Left lung (tissue), 10 donors: ENCODE results near the gene PKNOX2. TPM values are rescaled to one million over a fixed set of nuclear protein-coding genes. Genes with fewer than 3 reads are reported as not detected.

Experiments used
- ATAC-seq: fragments of 200-7000 bp; cut with Tn5 transposase; one replicate; pipeline ENCODE4 v1.9.1; 2020; ENCODE audit warnings: moderate library complexity
- DNase-seq, 4 donors: peaks; one replicate each; pipeline ENCODE4 v3.0.0-alpha.2; 2013 to 2020
- H3K27ac ChIP-seq, 2 donors: fragments of 200-600 bp; sonication (generic) in 1 of 2; one replicate each; pipeline versions ENCODE4 v1.5.0 to v1.8.0; 2020 to 2021
- H3K27me3 ChIP-seq, 2 donors: fragments of 200-600 bp; sonication (generic) in 1 of 2; one replicate each; pipeline versions ENCODE4 v1.5.0 to v1.8.0; 2020 to 2021
- H3K36me3 ChIP-seq, 2 donors: fragments of 200-600 bp; sonication (generic) in 1 of 2; one replicate each; pipeline versions ENCODE4 v1.5.0 to v1.8.0; 2020 to 2021
- H3K4me1 ChIP-seq, 2 donors: fragments of 200-600 bp; one replicate each; pipeline ENCODE4 v1.8.0; 2021
- H3K4me3 ChIP-seq, 2 donors: fragments of 200-600 bp; sonication (generic) in 1 of 2; one replicate each; pipeline versions ENCODE4 v1.5.0 to v1.8.0; 2020 to 2021; ENCODE audit warnings: mild to moderate bottlenecking in 1 of 2
- H3K9me3 ChIP-seq, 2 donors: fragments of 200-600 bp; sonication (generic) in 1 of 2; one replicate each; pipeline versions ENCODE4 v1.5.0 to v1.8.0; 2020 to 2021
- intact Hi-C, 2 donors: fragments of 100-400 bp; cut with DNase I; formaldehyde crosslinking; loops; one replicate each; pipeline versions ENCODE4 v1.11.2 to v1.14.2; 2022
- polyA plus RNA-seq, 6 donors: library from polyadenylated mRNA; unstranded; fragments of 120-200 nt; gene quantifications; one replicate each; pipeline ENCODE4 v1.2.1, GENCODE V29; 2013; ENCODE audit not compliant: insufficient read length in 6 of 6
- total RNA-seq, 2 donors: library from RNA; stranded (reverse); fragmentation: NEBNext Ultra II Directional; extraction: Animal tissue kit (Norgen Biotek cat#: 25700); gene quantifications; one replicate each; pipeline ENCODE4 v1.2.1, GENCODE V29; 2021
- TF ChIP-seq, protein P1 (sequence below), 2 donors: fragments of 200-600 bp; sonication (generic) in 1 of 2; IDR thresholded peaks; one replicate each; pipeline versions ENCODE4 v1.5.0 to v1.8.0; 2021; ENCODE audit warnings: antibody characterized with exemption in 2 of 2
- donor health status: DM: no; HTN: yes; CAD: no.
- donor health status: DM: no; HTN: no; CAD: no.

PKNOX2 gene
- total and polyA plus RNA-seq, 8 donors = 6.7 to 18.9 (median 16.7) TPM

DNA sequence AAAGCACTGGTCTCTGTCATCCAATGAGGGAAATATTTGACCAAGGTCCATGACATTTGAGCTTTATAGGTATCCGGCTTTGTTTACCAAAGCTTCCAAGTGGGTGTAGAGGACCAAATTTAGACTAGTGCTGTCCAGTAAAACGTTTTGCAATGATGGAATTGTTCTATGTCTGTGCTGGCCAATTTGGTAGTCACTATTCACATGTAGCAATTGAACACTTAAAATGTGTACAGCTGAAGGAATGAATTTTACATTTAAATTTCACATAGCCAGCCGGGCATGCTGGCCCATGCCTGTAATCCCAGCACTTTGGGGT is 118.0 kb downstream of the PKNOX2 start:
- no peaks in the 10 kb centered on the region for H3K27me3 ChIP-seq
- no peak overlapping the region for H3K27ac ChIP-seq
- intact Hi-C loops = no loop called here
- no peak overlapping the region for H3K4me3 ChIP-seq
- H3K9me3 ChIP-seq = no peaks in the 10 kb centered on the region
- no peaks in the 10 kb centered on the region for H3K36me3 ChIP-seq
- ATAC-seq (no peak), DNase-seq (no peak)
- TF ChIP-seq, protein P1, sequence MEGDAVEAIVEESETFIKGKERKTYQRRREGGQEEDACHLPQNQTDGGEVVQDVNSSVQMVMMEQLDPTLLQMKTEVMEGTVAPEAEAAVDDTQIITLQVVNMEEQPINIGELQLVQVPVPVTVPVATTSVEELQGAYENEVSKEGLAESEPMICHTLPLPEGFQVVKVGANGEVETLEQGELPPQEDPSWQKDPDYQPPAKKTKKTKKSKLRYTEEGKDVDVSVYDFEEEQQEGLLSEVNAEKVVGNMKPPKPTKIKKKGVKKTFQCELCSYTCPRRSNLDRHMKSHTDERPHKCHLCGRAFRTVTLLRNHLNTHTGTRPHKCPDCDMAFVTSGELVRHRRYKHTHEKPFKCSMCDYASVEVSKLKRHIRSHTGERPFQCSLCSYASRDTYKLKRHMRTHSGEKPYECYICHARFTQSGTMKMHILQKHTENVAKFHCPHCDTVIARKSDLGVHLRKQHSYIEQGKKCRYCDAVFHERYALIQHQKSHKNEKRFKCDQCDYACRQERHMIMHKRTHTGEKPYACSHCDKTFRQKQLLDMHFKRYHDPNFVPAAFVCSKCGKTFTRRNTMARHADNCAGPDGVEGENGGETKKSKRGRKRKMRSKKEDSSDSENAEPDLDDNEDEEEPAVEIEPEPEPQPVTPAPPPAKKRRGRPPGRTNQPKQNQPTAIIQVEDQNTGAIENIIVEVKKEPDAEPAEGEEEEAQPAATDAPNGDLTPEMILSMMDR (IDR thresholded peaks at IDR 0.05) = no peak
- no peaks in the 10 kb centered on the region for H3K4me1 ChIP-seq

DNA sequence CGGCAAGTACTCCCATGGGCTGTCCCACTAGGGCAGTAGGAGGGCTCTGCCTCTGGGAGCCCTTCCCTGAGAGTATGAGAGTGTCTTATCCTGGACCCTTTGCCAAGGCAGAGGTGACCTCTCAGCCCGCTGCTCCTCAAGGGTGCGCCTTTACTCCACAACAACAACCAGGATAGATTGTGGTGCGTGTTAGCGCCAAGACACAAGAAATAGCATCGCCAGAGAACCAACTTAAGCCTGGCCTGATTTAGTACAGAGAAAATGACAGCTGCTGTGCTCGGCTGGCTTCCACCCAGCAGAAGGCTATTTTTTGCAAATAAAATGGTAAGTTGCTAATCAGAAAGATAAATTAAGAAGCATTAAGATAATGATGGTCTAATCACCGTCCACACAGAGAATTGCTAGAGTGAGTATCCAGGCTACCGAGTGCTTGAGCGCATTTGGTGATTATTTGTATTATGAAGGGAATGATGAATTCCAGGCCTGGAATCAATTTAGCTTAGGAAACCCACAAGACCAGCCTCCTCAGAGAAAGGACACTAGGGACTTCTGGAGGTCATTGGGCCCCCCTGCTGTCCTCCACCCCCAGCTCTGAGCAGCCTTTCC is 119.8 kb downstream of the PKNOX2 start:
- TF ChIP-seq, protein P1 (IDR thresholded peaks at IDR 0.05) = no peak
- no peaks in the 10 kb centered on the region for H3K9me3 ChIP-seq
- no peaks in the 10 kb centered on the region for H3K36me3 ChIP-seq
- ATAC-seq = no peak
- no peaks in the 10 kb centered on the region for H3K27me3 ChIP-seq
- no peak overlapping the region for H3K4me3 ChIP-seq
- no peaks in the 10 kb centered on the region for H3K4me1 ChIP-seq
- intact Hi-C loops = no loop called here
- no peak for DNase-seq
- no peak overlapping the region for H3K27ac ChIP-seq

DNA sequence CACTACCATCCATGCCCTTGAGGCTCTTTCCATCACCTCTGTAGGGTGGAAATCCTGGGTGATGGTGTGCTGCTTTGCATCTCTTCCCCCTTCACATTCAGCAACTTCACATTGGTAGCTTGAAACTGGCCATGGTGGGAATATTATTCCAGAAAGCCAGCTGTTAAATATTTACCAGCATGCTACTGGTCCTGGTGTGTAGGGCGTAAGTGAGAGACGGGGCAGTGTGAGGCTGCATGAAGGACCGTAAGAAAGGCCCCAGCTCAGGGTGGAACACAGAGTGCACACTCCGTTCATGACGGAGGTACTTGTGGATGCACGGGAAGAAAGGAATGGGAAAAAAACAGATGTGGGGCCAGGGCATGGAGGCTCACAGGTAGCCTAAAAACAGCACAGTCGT is 121.3 kb downstream of the PKNOX2 start:
- ATAC-seq = no peak
- no peaks in the 10 kb centered on the region for H3K4me1 ChIP-seq

DNA sequence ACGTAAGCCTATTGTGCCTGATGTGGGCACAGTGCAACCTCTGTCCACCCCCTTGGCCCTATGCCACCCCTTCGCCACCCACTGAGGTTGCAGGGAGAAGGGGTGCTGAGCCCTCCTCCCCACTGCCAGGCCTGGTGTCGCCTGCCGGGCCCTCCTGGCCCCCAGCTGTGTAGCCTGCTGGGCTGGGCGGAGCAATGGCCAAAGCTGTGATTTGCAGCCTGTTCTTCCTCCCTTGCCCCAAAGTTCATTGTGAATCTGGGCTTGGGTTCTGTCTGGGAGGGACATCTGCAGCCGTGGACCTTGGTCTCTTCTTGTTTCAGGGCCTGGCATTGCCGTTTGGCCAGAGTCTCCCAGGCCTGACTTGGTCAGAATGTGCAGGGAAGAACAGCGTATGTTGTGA is 121.9 kb downstream of the PKNOX2 start:
- TF ChIP-seq, protein P1 (IDR thresholded peaks at IDR 0.05) = no peak

More for the DNA sequence above, 121.3 kb downstream of the PKNOX2 start:
- H3K9me3 ChIP-seq = no peaks in the 10 kb centered on the region
- TF ChIP-seq, protein P1 (IDR thresholded peaks at IDR 0.05) = no peak
- H3K27me3 ChIP-seq = no peaks in the 10 kb centered on the region
- intact Hi-C loops = no loop called here
- no peak overlapping the region for H3K27ac ChIP-seq
- H3K36me3 ChIP-seq = no peaks in the 10 kb centered on the region
- DNase-seq = no peak
- no peak overlapping the region for H3K4me3 ChIP-seq

DNA sequence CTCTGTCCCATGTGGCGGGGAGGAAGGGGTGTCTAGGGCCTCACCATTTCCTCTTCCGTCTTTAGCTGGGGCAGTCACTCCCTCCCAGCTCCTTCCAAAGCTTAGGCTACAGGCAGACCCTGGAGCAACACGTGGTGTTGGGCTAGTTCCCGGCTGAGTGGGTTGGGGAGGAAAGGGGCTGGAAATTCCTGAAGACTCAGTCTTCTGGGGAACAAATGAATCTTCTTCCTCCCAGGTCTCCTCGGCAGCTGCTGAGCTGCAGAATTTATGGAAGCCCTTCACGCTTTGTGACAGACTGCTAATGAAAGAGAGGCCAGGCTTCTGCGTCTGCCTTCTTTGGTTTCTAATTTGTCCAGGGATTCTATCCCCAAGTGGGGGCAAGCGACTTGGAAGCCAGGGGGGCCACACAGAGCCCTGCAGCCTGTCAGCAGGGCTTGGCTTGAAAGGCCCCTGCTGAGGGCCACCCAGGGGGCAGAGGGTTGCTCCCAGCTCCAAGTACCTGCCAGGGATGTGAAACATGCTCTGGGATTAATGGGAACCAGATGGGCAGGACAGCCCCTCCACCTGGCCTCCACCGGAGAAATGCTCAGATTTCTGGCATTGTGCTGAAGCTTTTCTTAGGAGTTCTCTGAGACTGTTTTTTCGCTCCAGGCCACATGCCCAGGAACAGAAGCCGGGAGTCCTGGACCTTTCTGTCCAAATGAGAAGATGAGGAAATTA is 123.1 kb downstream of the PKNOX2 start:
- intact Hi-C loops = no loop called here
- TF ChIP-seq, protein P1 (IDR thresholded peaks at IDR 0.05) = no peak
- ATAC-seq (peak; percentile 63), DNase-seq (peak in 1 of 4 donors; percentile 61)
- Histone ChIP-seq H3K4me1 (no peaks in the 10 kb centered on the region), H3K9me3 (no peaks in the 10 kb centered on the region), H3K27ac (no peak overlapping the region), H3K27me3 (no peaks in the 10 kb centered on the region), H3K4me3 (no peak overlapping the region), H3K36me3 (no peaks in the 10 kb centered on the region)

More for the DNA sequence above, 121.9 kb downstream of the PKNOX2 start:
- Histone ChIP-seq H3K4me1 (no peaks in the 10 kb centered on the region), H3K27me3 (no peaks in the 10 kb centered on the region), H3K9me3 (no peaks in the 10 kb centered on the region), H3K36me3 (no peaks in the 10 kb centered on the region), H3K4me3 (no peak overlapping the region), H3K27ac (no peak overlapping the region)
- DNase-seq (no peak), ATAC-seq (no peak)
- intact Hi-C loops = no loop called here
